Omental fat pad (tissue), 4 donors: ENCODE results near the gene LRRC2. TPM values are rescaled to one million over a fixed set of nuclear protein-coding genes. Genes with fewer than 3 reads are reported as not detected.

Experiments
- ATAC-seq: fragments of 150-250 bp; one replicate; pipeline ENCODE4 v1.9.1; 2016; ENCODE audit warnings: mild to moderate bottlenecking, moderate library complexity; ENCODE audit not compliant: low FRiP score
- DNase-seq: peaks from one replicate; pipeline ENCODE4 v3.0.0-alpha.2; 2019; ENCODE audit warnings: low spot score
- total RNA-seq, 4 donors: library from RNA; depleted of rRNA; stranded (reverse); fragments of >200 nt; gene quantifications; one replicate each; pipeline ENCODE4 v1.1.0, GENCODE V29; 2016
- TF ChIP-seq, protein P1 (sequence below), 3 donors: fragments of 450-650 bp; IDR thresholded peaks; one replicate each; pipeline ENCODE4 v1.5.1; 2016 to 2017; ENCODE audit warnings: antibody characterized with exemption in 3 of 3, mild to moderate bottlenecking in 3 of 3, moderate library complexity in 2 of 3

Gene LRRC2
- total RNA-seq, 4 donors from 2014 or later = 2.0 to 6.9 (median 3.8) TPM

DNA sequence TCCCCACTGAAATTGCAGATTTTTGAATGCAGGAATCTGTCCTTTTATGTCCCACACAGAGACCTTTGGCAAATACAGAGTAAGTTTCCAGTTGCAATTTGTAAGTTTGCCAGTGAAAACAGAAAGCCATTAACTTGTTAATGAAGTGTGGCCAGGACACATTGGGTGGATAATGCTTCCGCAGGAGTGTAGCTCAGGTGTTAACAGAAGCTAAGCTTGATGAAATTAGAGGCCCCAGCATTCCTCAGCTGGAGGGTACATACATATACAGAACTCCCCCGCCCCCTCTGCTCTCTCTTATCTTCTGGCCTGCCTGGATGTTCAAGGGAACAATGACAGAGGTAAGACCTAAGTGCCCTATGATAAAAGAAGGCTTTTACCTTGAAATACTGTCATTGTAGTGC is 8.1 kb upstream of the LRRC2 start:
- ATAC-seq (no peak), DNase-seq (no peak)
- TF ChIP-seq, protein P1, sequence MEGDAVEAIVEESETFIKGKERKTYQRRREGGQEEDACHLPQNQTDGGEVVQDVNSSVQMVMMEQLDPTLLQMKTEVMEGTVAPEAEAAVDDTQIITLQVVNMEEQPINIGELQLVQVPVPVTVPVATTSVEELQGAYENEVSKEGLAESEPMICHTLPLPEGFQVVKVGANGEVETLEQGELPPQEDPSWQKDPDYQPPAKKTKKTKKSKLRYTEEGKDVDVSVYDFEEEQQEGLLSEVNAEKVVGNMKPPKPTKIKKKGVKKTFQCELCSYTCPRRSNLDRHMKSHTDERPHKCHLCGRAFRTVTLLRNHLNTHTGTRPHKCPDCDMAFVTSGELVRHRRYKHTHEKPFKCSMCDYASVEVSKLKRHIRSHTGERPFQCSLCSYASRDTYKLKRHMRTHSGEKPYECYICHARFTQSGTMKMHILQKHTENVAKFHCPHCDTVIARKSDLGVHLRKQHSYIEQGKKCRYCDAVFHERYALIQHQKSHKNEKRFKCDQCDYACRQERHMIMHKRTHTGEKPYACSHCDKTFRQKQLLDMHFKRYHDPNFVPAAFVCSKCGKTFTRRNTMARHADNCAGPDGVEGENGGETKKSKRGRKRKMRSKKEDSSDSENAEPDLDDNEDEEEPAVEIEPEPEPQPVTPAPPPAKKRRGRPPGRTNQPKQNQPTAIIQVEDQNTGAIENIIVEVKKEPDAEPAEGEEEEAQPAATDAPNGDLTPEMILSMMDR (IDR thresholded peaks at IDR 0.05) = no peak

DNA sequence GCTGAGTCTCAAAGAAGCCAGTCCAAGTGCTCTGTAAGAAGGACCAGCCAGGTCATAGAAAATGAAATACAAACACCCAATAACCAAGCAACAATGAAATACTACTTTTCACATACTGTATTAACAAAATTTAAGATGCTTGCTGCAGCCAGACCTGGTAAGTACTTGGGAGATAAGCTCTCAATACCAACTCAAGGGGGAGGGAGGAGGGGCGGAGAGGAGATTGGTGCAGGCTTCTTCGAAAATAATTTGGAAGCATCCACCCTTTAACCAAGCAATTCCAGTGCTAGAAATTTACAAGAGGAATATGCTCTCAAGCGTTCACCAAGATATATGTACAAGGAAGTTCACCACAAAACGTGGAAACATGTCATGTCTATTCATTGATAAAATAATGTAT is 7.6 kb upstream of the LRRC2 start:
- DNase-seq (no peak), ATAC-seq (no peak)
- TF ChIP-seq, protein P1 (IDR thresholded peaks at IDR 0.05) = no peak

DNA sequence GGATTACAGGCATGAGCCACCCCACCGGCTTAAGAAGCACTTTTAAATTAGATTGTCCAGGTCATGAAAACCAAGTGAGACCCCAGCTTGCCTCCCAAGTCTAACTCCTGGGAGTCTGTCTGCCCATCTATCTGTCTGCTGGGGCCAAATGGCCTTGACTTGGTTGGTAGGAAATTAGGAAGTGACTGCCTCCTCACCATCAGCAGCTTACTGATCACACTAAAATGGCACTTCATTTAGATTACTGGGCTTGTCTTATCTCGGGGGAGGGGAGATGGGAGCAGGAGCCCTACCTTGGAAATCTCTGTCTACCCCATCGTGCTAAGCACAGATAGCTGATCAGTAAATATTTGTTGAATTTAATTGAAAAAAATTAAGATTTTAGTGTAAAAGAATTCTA is 5.6 kb upstream of the LRRC2 start:
- TF ChIP-seq, protein P1 (IDR thresholded peaks at IDR 0.05) = no peak
- DNase-seq (no peak), ATAC-seq (no peak)

DNA sequence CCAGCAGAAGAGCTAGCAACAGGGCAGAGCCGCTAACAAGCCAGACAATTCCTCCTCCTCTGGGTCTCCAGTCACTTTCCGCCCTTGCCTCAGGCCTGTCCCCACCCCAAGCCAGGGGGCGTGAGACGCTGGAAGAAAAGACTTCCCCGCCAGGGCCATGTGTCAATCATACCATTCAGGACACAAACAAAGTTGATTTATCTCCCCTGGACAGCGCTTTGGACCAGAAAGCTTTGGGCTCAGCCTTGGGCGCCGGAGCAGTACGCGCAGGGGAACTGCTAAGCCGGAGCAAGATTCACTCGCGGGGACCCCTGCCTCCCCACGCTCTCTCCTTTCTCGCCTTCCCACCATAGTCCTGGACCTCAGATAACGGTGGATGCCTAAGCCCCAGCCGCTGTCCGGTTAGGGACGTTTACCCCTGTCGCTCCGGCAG is 479 bp downstream of the LRRC2 start:
- TF ChIP-seq, protein P1 (IDR thresholded peaks at IDR 0.05) = no peak
- DNase-seq = no peak
- peak; percentile 12 for ATAC-seq

DNA sequence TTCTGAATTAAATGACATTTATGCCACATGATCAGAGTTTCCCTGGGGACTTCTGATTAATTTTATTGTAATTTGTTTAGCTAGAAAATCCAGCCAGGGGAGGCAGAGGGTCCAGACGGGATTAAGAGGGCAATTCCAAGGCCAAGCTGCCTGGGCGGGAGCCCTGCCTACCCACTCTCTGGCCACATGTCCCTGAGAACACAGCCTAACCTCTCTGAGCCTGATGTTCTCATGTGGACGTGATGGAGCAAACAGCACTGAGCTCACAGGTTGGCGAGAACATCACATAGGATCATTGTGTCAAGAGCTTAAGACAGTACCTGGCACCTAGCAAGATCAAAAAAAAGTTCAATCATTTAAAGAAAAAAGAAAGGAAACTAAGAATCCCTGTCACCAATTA is 1.0 kb downstream of the LRRC2 start:
- no peak for DNase-seq
- no peak for ATAC-seq
- TF ChIP-seq, protein P1 (IDR thresholded peaks at IDR 0.05) = no peak

DNA sequence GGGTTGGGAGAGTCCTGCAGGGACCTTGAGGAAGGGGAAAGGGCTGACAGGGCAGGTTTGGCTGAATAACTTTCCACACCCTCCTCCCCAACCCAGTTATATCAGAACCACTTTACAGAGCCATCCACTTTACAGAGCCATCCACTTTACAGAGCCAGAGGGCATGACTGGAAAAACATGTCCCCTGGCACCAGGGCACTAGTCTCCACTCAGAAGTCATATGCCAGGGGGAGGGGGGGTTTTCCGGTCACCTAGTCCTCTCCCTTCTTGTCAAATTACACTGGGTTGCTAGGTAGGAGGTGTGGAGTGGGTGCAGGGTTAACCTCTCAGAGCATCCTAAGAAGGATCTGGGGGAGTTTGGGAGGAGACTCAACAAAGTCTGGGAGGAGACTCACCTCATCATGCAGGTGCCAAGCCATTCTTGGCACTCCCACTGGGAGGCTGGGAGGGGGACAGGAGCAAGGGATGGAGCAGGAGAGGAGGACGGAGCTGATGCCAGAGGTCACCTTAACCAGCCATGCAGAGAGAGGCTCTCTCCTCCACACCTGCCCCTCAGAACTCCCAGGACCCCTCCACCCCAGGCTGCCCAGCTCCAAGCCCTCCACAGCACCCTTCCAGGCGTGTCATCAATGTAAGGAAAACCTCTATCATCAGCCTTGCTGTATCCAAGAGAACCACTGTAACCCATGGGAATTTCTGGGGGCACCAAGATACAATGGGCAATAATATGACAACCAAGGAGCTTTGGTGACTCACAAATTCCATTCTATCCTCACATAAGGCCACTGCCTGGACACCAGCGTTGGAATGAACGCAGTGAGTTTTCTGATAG is 1.7 kb downstream of the LRRC2 start:
- ATAC-seq (no peak), DNase-seq (no peak)
- TF ChIP-seq, protein P1 (IDR thresholded peaks at IDR 0.05) = no peak

DNA sequence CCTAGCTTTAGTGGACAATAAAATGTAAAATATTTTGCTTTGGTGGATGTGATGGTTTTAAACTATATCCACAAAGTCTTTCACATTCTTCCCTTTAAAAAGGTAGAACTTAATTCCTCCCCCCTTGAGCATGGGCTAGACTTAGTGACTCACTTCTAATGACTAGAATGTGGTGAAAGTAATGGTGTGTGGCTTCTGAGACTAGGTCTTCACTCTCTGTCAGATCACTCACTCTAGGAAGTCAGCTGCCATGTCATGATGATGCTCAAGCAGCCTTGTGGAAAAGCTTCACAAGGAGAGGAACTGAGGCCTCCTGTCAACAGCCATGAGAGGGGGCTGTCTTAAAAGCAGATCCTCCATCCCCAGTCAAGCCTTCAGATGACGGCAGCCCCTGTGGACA is 4.2 kb downstream of the LRRC2 start:
- TF ChIP-seq, protein P1 (IDR thresholded peaks at IDR 0.05) = no peak
- DNase-seq (no peak), ATAC-seq (no peak)
